GM03348 (cell line): ENCODE data around the gene N4BP3.
"Not testable (repeated sequence)": the region's sequence is repeated elsewhere in the genome, so short reads cannot be mapped to it uniquely, and the experiment has no call there.

Source experiments
- DNase-seq: peaks from one replicate; pipeline ENCODE4 v3.0.0; 2012; ENCODE audit warnings: low spot score

N4BP3 gene

GRCh38 chr5:178123094-178123965 is 10.0 kb downstream of the N4BP3 start:
- no peak for DNase-seq

- DNase-seq = no peak
Measured at GRCh38 chr5:178123966-178124925, 10.9 kb downstream of the N4BP3 start.

GRCh38 chr5:178125253-178125906 is 12.0 kb downstream of the N4BP3 start:
- DNase-seq = no peak

GRCh38 chr5:178126556-178126955 is 13.2 kb downstream of the N4BP3 start:
- DNase-seq = no peak

DNA sequence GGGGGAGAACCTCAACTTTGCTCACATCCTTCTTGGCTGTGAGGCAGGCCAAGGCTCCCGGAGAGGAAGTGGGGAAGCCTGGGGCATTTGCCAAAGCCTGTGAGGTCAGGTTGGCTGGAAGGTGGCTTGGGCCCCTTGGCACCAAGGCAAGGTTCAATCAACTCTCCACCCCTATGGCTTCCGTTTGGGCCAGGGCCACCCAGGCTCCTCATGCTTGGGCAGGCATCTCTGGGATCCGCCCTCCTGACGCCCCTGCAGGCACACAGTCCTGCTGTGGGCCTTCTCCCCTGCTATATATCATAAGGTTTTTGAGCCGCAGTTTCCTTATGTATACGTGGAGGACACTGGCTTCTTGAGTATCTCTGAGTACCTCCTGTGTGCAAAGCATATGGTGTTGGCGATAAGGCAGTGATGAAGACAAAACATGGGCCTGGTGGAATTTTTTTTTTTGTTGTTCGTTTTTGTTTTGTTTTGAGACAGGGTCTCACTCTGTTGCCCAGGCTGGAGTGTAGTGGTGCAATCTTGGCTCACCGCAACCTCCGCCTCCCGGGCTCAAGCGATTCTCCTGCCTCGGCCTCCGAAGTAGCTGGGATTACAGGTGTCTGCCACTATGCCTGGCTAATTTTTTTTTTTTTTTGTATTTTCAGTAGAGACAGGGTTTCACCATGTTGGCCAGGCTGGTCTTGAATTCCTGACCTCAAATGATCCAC is 14.1 kb downstream of the N4BP3 start:
- DNase-seq = not testable (repeated sequence)

GRCh38 chr5:178129296-178129695 is 16.0 kb downstream of the N4BP3 start:
- no peak for DNase-seq

DNA sequence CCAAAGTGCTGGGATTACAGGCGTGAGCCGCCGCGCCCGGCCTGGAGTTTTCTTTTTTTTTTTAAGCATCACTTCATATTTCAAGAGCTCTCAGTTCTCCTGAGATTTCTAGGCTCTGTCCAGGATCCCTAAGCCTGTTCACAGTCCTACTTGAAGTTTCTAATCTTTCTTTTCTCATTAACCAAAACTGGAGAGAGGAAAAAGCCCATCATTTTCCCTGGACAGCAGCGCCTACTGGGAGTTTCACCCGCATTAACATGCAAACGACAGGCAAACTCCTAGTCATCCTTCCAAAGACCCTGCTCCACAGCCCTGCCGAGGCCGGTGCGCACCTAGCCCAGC is 16.9 kb downstream of the N4BP3 start:
- DNase-seq = not testable (repeated sequence)

DNA sequence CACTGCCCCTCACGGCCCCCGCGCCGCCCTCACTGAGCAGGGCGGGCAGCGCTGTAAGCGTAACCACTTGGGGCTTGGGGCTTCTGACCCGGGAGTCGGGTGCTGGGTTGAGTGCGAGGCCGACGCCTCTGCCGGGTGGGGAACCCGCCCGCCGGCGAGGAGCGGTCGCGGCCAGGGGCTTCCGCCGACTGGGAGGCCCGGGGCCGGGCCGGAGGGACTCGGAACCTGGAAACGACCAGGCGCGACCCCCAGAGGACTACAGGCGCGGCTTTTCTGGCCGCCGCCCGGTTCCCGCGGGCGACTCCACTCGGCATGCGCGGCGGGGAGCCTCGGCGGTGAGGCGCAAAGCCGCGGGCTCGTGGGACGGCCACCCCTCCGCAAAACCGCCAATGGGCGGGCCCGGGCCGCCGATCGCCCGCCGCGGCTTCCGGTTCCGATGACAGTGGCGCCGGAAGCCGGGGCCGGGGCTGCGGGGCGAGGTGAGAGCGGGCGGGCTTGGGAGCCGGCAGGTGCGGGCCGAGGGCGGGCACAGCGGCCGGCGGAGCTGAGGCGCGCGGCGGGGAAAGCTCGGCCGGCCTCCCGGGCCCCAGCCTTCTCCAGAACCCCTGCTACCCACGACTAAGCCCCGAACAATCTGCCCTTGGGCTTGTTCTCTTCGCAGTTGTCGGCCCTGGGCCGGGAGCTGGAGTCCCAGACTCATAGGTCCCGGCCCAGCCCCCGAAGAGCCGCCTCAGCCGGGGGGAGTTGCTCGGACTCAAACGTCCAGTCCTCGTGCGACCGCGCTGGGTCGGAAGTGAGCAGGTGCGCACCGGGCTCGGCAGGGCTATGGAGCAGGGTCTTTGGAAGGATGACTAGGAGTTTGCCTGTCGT is 17.5 kb downstream of the N4BP3 start, which contains the start of gene RMND5B:
Gene RMND5B (plus strand): TSS at position 439 of the 870 bp plus-strand sequence. CDS start 7,106 bp downstream, outside the sequence.
- DNase-seq = peak; percentile 97

DNA sequence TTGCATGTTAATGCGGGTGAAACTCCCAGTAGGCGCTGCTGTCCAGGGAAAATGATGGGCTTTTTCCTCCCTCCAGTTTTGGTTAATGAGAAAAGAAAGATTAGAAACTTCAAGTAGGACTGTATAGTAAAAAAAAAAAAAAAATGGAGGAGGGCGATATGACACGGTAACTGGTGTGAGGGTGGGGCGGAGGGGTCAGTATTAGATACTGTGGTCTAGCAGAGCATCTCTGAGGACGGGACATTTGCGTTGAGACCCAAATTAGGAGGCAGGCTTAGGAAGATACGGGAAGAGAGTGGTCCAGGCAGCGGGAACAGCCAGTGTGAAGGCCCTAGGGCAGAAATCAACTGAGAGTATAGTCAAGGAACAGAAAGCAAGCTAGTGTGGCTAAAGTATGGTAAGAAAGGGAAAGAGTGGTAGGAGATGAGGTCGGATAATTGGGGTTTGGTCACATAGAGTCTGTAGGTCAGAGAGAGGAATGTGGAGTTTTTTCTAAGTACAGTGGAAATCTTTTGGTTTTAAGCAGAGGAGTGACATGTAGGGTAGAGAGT is 18.2 kb downstream of the N4BP3 start:
- DNase-seq = no peak

GRCh38 chr5:178136990-178137389 is 23.7 kb downstream of the N4BP3 start:
- DNase-seq = no peak

- no peak for DNase-seq
Measured at GRCh38 chr5:178137991-178138390, 24.7 kb downstream of the N4BP3 start.

GRCh38 chr5:178141550-178141949 is 28.2 kb downstream of the N4BP3 start:
- no peak for DNase-seq

DNA sequence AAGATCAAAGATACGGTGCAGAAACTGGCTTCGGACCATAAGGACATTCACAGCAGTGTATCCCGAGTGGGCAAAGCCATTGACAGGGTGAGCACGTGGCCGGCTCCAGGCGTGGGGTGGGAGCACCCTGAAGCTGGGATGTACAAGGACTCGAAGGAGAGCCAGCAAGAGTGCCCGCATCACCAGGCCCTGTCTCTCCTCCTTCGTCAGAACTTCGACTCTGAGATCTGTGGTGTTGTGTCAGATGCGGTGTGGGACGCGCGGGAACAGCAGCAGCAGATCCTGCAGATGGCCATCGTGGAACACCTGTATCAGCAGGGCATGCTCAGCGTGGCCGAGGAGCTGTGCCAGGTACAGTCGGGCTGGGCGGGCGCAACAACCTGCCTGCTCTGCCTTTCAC is 29.3 kb downstream of the N4BP3 start:
- no peak for DNase-seq

GRCh38 chr5:178143246-178143645 is 29.9 kb downstream of the N4BP3 start:
- DNase-seq = no peak

- DNase-seq = no peak
Measured at GRCh38 chr5:178143901-178144300, 30.6 kb downstream of the N4BP3 start.

GRCh38 chr5:178145965-178146820 is 32.9 kb downstream of the N4BP3 start:
- DNase-seq = peak; percentile 63

- no peak for DNase-seq
Measured at GRCh38 chr5:178147406-178147805, 34.1 kb downstream of the N4BP3 start.

DNA sequence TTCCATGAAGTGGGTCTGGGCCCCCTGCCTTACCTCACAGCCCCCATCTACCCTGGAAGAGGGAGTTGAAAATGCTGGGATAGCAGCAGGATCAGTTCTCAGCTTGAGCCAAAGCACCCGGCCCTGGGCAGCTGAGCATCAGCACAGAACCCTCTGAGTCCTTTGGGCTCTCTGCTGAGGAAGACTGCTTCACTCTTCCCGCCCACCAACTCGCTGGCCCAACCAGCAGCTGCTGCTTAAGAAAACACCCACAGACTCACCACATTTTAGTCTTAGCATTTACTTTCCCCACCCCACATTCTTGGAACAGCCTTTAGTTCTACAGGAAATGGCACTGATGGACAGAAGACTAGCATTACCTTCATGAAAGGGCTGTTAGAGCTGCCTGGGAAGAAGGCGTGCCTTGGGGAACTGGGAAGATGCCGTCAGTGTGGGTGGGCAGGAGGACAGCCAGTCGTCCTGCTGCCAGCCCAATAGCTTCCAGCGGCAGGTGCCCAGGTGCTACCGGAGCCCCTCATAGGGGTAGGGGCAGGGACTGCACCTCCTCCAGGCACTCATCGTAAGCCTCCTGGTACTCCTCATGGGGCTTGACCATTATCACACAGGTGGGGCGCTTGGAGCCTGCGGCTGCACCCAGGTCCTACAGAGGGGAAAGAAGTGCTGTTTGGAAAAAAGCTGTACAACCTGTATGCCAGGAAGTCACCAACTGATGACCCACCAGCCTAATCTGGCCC is 36.0 kb downstream of the N4BP3 start:
- DNase-seq = no peak
